ENCODE measurements around the gene ICAM1. TPM values are rescaled to one million over a fixed set of nuclear protein-coding genes. Genes with fewer than 3 reads are reported as not detected.
"Not testable (repeated sequence)": the region's sequence is repeated elsewhere in the genome, so short reads cannot be mapped to it uniquely, and the experiment has no call there.

Gene ICAM1
- total RNA-seq, 1 donor from 2014 or later = not detected

DNA sequence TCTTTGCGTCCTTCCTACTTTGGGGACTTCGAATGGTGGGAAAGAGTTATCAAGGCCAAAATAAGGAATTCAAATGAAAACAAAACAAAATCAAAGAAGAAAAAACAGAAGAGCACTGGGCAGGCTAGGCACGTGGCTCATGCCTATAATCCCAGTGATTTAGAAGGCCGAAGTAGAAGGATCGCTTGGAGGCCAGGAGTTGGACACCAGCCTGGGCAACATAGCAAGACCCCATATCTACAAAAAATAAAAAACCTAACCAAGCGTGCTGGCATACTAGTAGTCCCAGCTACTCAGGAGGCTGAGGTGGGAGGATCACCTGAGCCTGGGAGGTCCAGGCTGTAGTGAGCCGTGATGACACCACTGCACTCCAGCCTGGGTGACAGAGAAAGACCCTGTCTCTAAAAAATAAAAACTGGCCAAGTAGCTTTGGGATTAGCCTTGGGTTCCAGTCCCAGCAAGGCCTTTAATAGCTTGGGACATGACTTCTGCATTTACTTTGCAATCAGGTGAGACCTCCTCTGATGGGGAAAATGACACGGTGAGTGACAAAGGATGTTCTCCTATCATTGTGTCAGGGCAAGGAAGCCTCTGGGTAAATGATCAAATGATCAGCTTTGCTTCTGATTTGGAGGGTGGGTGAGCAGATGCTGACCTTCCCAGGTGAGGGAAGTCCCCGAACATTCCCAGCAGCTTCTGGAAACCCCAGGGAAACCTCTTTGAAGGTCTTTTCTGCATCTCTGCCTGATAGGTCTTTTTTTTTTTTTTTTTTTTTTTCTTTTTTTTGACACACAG lies 7.1 kb downstream of the ICAM1 start:
- no peak for DNase-seq
- H3K27me3 Mint-ChIP-seq (ENCODE audit: unreplicated experiment) = peaks cover 6% of the 10 kb centered on the region
- TF ChIP-seq, protein P1, sequence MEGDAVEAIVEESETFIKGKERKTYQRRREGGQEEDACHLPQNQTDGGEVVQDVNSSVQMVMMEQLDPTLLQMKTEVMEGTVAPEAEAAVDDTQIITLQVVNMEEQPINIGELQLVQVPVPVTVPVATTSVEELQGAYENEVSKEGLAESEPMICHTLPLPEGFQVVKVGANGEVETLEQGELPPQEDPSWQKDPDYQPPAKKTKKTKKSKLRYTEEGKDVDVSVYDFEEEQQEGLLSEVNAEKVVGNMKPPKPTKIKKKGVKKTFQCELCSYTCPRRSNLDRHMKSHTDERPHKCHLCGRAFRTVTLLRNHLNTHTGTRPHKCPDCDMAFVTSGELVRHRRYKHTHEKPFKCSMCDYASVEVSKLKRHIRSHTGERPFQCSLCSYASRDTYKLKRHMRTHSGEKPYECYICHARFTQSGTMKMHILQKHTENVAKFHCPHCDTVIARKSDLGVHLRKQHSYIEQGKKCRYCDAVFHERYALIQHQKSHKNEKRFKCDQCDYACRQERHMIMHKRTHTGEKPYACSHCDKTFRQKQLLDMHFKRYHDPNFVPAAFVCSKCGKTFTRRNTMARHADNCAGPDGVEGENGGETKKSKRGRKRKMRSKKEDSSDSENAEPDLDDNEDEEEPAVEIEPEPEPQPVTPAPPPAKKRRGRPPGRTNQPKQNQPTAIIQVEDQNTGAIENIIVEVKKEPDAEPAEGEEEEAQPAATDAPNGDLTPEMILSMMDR (IDR thresholded peaks at IDR 0.05; ENCODE audit: partially characterized antibody, unreplicated experiment) = no peak
- H3K36me3 Mint-ChIP-seq (ENCODE audit: unreplicated experiment) = no peaks in the 10 kb centered on the region
- H3K4me1 Mint-ChIP-seq (ENCODE audit: low read depth, unreplicated experiment) = no peaks in the 10 kb centered on the region
- no peaks in the 10 kb centered on the region for H3K9me3 Mint-ChIP-seq (ENCODE audit: unreplicated experiment)
- no peak overlapping the region for H3K4me3 Mint-ChIP-seq (ENCODE audit: unreplicated experiment)
- no peak overlapping the region for H3K27ac Mint-ChIP-seq (ENCODE audit: unreplicated experiment)

- TF ChIP-seq, protein P1 (IDR thresholded peaks at IDR 0.05; ENCODE audit: partially characterized antibody, unreplicated experiment) = no peak
- no peaks in the 10 kb centered on the region for H3K9me3 Mint-ChIP-seq (ENCODE audit: unreplicated experiment)
- no peak overlapping the region for H3K27ac Mint-ChIP-seq (ENCODE audit: unreplicated experiment)
- H3K36me3 Mint-ChIP-seq (ENCODE audit: unreplicated experiment) = no peaks in the 10 kb centered on the region
- no peak overlapping the region for H3K4me3 Mint-ChIP-seq (ENCODE audit: unreplicated experiment)
- DNase-seq = no peak
- H3K27me3 Mint-ChIP-seq (ENCODE audit: unreplicated experiment) = peaks cover 6% of the 10 kb centered on the region
- no peaks in the 10 kb centered on the region for H3K4me1 Mint-ChIP-seq (ENCODE audit: low read depth, unreplicated experiment)
These were observed 8.0 kb downstream of the ICAM1 start for GRCh38 chr19:10278935-10279334.

- H3K9me3 Mint-ChIP-seq (ENCODE audit: unreplicated experiment) = no peaks in the 10 kb centered on the region
- DNase-seq = no peak
- peaks cover 3% of the 10 kb centered on the region for H3K27me3 Mint-ChIP-seq (ENCODE audit: unreplicated experiment)
- TF ChIP-seq, protein P1 (IDR thresholded peaks at IDR 0.05; ENCODE audit: partially characterized antibody, unreplicated experiment) = no peak
- no peaks in the 10 kb centered on the region for H3K4me1 Mint-ChIP-seq (ENCODE audit: low read depth, unreplicated experiment)
- no peaks in the 10 kb centered on the region for H3K36me3 Mint-ChIP-seq (ENCODE audit: unreplicated experiment)
- no peak overlapping the region for H3K4me3 Mint-ChIP-seq (ENCODE audit: unreplicated experiment)
- H3K27ac Mint-ChIP-seq (ENCODE audit: unreplicated experiment) = no peak overlapping the region
These were observed 9.0 kb downstream of the ICAM1 start for GRCh38 chr19:10279737-10280442.

- not testable (repeated sequence) for H3K36me3 Mint-ChIP-seq (ENCODE audit: unreplicated experiment); H3K27me3 Mint-ChIP-seq (ENCODE audit: unreplicated experiment); H3K27ac Mint-ChIP-seq (ENCODE audit: unreplicated experiment); H3K4me1 Mint-ChIP-seq (ENCODE audit: low read depth, unreplicated experiment); H3K4me3 Mint-ChIP-seq (ENCODE audit: unreplicated experiment); DNase-seq; H3K9me3 Mint-ChIP-seq (ENCODE audit: unreplicated experiment)
These were observed 11.1 kb downstream of the ICAM1 start for GRCh38 chr19:10282043-10282442.

DNA sequence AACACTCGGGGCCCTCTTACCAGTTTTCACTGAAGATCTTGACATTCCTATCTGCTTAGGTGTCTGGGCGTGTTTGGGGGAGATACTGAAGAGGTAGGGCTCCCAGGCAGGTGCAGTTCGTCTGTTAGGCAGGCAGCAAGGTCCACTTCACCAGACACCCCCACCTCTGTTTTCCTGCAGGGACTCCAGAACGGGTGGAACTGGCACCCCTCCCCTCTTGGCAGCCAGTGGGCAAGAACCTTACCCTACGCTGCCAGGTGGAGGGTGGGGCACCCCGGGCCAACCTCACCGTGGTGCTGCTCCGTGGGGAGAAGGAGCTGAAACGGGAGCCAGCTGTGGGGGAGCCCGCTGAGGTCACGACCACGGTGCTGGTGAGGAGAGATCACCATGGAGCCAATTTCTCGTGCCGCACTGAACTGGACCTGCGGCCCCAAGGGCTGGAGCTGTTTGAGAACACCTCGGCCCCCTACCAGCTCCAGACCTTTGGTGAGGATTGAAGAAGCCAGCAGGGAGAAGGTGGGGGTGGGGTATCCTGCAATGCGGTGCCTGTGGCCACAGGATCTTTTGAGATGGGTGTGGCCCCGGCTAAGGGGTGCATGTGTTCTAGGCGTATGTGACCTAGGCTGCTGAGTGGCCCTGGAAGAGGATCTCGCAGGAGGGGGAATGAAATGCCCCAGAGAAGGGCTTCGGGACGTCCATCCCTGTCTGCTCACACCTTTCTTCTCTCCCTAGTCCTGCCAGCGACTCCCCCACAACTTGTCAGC lies 12.6 kb downstream of the ICAM1 start:
- Mint-ChIP-seq H3K9me3 (ENCODE audit: unreplicated experiment) (peaks cover 5% of the 10 kb centered on the region), H3K4me3 (ENCODE audit: unreplicated experiment) (no peak overlapping the region), H3K4me1 (ENCODE audit: low read depth, unreplicated experiment) (no peaks in the 10 kb centered on the region), H3K36me3 (ENCODE audit: unreplicated experiment) (no peaks in the 10 kb centered on the region), H3K27ac (ENCODE audit: unreplicated experiment) (no peak overlapping the region), H3K27me3 (ENCODE audit: unreplicated experiment) (peaks cover 11% of the 10 kb centered on the region)
- TF ChIP-seq, protein P1 (IDR thresholded peaks at IDR 0.05; ENCODE audit: partially characterized antibody, unreplicated experiment) = no peak
- no peak for DNase-seq
